GM18951 (cell line): Measurements from ENCODE around the gene PIBF1.

Experiments
- POLR2A ChIP-seq: IDR thresholded peaks from 4 replicates; pipeline ENCODE4 v1.6.1; 2011; ENCODE audit warnings: mild to moderate bottlenecking; ENCODE audit not compliant: insufficient read length, insufficient read depth; ENCODE audit errors: extremely low read depth
- in situ Hi-C: fragments of 300-500 bp; cut with MboI; formaldehyde crosslinking; loops from one replicate; pipeline ENCODE4 v1.12.0; 2022; ENCODE audit warnings: low sequenced_read_pairs, mixed read lengths, inconsistent platforms; ENCODE audit not compliant: unreplicated experiment

PIBF1 gene

DNA sequence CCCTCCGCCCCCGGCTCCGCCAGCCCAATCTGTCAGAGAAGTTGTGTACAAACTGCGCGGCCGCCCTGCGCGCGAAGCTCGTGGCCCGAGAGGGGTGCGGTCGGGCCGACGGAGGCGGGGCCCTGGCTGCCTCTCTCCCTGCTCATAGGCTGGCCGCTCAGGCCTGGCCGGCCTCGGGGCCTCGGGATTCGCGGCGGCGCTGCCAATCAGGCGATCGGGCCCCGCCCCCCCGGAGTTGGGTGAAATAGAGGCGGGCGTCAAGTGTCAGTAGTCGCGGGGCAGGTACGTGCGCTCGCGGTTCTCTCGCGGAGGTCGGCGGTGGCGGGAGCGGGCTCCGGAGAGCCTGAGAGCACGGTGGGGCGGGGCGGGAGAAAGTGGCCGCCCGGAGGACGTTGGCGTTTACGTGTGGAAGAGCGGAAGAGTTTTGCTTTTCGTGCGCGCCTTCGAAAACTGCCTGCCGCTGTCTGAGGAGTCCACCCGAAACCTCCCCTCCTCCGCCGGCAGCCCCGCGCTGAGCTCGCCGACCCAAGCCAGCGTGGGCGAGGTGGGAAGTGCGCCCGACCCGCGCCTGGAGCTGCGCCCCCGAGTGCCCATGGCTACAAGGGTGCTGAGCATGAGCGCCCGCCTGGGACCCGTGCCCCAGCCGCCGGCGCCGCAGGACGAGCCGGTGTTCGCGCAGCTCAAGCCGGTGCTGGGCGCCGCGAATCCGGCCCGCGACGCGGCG is 277.0 kb downstream of the PIBF1 start, which contains the start of gene KLF5:
Gene KLF5 (plus strand): TSS at position 270 of the 724 bp plus-strand sequence. CDS start 323 bp downstream, at position 593.
- in situ Hi-C loops: no loop called here

DNA sequence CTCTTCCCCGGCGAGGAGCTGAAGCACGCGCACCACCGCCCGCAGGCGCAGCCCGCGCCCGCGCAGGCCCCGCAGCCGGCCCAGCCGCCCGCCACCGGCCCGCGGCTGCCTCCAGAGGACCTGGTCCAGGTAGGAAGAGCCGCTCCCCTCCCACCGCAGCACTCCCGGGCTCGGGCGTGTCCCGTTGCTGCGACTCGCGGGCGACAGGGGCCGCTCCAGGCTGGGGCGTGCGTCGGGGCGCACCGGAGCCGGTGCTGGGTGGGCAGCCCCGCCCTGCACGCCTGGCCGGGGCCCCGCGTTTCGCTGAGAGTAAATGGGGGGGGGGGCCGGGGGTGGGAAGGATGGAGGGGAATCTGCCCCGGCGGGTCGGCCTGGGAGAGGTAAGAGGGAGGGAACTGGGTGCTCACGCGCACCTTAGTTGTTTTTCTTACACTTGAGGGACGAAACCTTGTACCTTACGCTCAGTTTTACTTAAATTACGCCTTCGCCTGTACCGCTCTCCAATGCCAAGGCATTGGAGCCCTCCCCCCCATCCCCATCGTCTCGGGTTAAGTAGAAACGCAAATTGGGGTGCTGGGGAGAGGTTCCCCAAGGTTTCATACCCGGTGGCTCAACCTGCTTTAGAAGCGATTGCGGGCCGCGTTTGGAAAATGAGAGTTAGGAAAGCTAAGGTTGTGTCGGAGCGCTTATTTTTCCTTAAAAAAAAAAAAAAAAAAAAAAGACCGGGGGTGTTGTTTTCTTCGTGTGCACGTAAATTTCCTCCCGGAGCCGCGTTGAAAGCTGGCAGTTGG is 277.7 kb downstream of the PIBF1 start:
- in situ Hi-C loops: no loop called here
- TF ChIP-seq POLR2A: no peak

More for the DNA sequence above, 277.0 kb downstream of the PIBF1 start, which contains the start of gene KLF5:
- TF ChIP-seq POLR2A: peak; percentile 63

DNA sequence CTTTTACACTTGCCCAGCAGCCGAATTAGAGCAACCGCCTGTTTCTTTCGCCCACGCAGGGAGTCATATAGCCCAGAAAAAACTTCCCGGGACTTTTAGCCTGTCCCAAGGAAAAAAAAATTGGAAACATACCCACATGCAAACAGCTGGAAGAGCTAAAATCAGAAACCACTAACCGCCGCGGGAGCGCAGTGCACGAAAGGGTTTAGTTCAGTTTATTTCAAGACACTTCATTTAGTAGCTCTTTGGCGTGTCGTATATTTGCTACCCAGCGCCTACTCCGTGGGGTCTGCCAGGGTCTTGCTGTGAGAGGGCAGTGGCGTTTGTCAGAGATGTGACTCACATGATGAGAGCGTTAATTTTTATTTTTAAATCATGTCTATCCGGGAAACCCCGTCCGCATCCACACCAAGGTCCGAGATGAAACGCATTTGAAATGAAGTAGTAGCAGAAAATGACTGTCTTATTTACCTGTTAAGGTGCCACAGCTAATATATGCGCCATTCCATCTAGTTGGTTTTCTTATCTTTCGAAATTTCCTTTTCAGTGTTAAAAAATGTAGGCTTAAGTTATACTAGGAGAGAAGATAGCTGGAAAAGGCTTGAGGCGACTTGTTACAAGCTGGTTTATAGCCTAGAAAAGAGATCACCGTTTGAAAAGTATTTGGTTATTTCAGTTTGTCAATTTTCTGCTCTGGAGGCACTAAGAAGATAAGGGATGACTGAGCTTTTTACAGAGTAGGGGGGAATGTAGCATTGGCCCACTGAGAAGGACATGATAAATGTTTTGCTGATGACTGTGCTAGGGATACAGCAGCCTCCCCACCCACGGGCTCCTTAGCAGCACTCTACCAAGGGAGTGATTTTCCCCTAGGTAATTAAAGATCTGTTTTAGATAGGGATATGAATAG is 278.6 kb downstream of the PIBF1 start:
- in situ Hi-C loops: no loop called here
- no peak for TF ChIP-seq POLR2A

DNA sequence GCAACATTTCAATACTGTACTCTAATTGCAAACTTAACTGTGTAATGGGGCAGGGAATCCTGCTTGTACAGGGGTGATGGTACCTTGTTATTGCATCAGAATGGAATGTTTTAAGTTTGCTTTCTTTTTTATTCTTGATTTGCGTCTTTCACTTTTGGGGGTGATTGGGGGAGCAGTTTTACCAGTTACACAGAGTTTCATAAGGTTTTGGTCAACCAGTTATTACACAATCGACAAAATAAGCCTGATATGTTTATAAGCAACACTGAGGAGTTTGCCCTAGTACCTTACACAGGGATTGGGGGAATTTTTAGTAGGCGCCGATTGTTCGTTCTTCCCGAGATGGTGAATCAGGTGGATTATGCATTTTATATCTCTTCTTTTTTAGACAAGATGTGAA is 279.5 kb downstream of the PIBF1 start:
- in situ Hi-C loops: no loop called here
- no peak for TF ChIP-seq POLR2A

DNA sequence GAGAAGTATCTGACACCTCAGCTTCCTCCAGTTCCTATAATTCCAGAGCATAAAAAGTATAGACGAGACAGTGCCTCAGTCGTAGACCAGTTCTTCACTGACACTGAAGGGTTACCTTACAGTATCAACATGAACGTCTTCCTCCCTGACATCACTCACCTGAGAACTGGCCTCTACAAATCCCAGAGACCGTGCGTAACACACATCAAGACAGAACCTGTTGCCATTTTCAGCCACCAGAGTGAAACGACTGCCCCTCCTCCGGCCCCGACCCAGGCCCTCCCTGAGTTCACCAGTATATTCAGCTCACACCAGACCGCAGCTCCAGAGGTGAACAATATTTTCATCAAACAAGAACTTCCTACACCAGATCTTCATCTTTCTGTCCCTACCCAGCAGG is 279.9 kb downstream of the PIBF1 start:
- no peak for TF ChIP-seq POLR2A
- in situ Hi-C loops: no loop called here

DNA sequence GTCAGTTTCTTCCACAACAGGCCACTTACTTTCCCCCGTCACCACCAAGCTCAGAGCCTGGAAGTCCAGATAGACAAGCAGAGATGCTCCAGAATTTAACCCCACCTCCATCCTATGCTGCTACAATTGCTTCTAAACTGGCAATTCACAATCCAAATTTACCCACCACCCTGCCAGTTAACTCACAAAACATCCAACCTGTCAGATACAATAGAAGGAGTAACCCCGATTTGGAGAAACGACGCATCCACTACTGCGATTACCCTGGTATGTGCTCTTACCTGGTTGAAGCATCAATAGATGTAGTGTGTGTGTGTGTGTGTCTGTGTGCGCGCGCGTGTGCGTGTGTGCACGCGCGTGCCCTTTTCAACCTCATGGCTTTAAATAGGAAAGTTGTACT is 280.5 kb downstream of the PIBF1 start:
- in situ Hi-C loops: no loop called here
- TF ChIP-seq POLR2A: no peak

DNA sequence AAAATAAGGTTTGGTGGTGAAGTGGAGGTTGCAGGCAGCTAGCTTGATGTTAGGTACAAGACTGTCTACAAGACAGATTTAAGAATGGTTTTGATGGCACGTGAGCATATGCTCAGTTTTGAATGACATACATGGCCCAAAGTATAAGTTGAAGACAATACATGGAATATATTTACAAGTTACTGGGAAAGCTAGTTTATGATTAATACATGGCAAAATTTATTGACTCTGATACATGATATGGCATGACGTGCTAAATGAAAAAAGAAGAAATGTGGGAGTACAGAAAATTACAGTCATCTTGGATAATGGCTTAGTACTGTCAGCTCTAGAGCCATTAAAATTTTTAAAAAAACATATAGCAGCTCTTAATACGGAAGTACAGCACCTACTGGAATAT is 281.2 kb downstream of the PIBF1 start:
- no peak for TF ChIP-seq POLR2A
- in situ Hi-C loops: no loop called here

DNA sequence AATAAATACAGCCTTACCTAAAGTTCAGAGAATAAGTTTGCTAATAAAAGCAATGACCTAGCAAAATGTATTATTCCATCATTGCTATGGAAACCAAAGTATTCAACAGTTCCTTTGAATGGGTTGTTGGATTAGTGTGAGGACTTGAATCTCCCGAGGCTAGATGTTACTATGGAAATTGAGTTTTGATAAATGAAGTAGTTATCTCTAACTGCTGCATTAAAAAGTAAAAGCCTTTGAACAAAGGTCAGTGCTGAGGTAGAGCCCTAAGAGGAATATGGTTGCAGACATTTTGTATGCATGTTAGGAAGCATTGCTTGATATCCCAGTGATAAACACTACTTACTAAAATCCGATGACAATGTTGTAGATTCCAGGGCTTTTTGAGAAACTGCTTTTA is 283.1 kb downstream of the PIBF1 start:
- no peak for TF ChIP-seq POLR2A
- in situ Hi-C loops: no loop called here

DNA sequence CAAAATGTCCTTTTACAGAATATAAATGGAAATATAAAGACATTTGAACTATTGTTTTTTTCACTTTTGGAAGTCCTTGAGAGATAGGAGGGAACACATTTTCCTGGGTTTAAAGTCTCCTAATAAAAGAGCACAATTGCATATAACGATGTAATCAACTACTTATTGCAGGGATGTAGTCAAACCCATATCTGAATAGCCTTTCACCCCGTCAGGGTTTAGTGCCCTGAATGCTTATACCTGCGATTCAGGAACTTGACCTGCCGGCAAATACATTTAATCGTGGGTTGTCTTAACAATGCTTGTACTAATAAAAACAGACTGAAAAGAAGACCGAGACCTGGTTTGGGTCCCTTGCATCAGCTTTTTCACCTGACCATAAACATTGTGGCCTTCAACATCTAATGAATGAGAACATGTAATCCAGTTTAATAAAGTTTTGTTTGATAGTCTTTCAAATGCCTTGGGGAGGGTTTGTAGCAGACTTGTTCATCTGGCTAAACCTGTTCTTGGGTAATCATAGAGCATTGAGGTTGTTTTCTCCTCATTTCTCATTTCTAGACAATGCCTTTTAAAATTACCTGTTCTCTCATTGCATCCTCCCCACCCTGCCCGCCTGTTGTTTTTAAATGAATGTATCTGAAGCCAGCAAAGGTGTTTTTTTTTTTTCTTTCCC is 283.9 kb downstream of the PIBF1 start:
- TF ChIP-seq POLR2A: no peak
- in situ Hi-C loops: no loop called here
